HG02938 (cell line): Measurements from ENCODE around the gene HES7.

Experiments
- ATAC-seq: cut with Tn5 transposase; IDR thresholded peaks from one replicate; pipeline ENCODE4 v1.9.1; 2021; ENCODE audit warnings: mild to moderate bottlenecking, moderate library complexity; ENCODE audit not compliant: unreplicated experiment

HES7 gene

DNA sequence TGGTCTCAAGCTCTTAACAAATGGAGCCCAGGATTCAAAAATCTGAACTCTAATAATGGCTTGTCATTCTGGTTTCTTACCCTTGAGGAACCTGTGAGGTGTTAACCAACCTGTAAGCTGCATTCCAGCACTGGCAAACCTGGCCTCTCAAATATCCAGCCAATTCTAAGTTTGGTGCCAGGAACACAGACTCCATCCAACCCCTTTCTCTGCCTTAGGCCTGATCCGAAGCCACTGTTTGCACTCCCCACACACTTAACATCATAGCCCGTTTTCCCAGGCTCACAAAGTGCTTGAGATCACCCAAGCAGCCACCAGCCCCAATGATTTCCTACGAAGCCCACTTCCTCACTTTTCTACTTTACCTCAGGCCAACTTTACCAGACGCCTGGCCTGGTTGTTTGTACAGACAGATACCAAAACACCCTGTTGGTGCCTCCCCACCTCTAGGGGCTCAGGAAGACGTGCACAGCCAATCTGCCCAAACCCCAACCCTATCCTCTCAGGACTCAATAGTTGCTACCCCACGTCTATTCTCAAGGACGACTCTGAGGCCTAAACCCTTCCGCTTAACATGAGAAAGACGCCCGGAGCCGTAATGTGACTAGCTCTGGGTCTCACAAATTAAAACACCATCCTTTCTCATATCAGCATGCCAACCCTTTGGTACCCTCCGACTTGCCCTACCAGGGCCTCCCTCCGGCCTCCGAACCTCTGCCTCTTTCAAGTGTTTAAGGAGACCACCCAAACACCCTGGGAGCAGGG lies 31.5 kb upstream of the HES7 start:
- ATAC-seq, result no peak

DNA sequence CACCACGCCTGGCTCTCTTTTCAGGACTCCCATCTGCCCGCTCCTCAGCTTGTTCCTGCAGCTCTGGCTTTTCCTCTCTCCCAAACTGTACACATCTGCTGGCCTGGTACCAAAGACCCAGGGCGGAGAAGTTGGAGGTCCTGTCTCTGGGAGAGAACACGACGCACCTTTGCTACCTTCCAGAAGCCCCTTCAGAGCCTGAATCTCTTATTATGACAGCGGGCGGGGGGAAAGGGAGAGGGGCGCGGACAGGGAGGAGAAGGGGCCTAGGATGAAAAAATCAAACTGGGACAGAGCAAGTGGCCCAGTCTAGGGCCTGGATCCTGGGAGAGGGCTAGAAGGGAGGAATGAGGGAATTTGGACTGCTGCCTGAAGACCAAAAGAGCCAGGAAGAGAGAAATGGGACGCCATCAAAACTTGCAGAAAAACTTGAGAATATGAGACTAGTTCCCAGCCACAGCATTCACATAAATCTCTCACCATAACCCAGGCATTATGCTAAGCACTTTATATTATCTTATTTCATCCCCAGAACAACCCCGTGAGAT lies 30.8 kb upstream of the HES7 start:
- no peak for ATAC-seq

DNA sequence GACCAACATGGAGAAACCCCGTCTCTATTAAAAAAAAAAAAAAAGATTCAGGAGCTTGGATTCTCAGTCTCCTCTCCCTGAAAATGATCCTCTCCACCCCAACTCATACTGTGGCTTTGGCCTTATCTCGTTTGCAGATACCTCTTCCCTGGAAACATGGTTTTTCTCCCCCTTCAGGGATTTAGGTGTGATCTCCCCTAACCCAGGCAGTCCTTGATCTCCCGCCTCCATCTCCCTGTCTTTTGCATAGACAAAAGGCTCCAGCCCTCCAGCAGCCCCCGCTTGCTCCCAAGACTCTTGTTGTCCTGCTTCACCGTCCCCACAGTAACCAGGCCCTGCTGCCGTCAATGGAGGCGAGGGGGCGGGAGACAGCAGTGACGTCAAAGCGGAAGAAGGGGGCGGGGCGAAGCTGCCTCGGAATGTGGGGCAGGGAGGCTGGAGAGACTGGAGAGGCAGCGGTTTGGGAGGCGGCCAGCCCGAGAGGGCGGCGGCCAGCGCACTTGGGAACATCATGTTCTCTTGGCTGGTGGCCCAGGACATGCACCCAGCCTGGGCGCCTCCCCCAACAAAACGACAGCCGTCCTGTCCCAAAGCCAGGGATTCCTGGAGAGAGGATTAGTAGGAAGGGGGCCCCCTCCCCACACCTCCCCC lies 30.2 kb upstream of the HES7 start:
- no peak for ATAC-seq

DNA sequence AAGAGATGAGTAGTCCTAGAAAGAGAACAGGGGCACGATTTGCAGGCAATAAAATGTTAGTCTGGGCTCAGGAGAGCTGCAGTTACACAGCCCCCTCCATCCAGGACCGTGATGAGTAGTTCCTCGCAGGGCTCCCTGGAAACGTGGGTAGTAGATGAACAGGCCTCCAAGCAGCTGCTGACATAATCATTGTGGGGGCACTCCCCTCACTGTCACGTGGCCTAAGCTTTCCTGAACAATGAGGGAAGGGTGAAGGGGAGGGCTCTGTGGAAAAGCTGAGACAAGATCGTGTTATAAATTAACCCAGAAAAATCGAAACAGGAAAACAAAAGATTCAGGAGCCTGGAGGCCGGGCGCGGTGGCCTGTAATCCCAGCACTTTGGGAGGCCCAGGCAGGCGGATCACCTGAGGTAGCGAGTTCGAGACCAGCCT lies 29.6 kb upstream of the HES7 start:
- ATAC-seq, result no peak

DNA sequence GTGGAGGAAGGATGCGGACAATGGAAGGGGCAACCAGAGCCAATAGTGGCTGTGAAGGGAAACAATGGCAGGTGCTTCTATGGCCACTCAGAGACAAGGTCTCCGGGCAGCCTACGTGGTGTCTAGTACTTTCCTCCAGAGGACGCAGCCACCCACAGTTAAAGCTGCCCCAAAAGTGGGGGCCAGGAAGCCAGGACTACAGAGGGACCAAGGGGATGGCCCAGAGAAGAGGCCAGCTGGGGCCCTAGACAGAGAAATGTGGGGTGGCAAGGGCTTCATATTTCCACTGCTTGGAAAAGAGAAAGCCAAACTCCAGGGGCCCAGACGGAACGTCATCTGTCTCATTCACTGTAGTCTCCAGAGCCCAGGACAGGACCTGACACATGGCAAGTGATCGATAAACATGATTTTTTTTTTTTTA lies 29.1 kb upstream of the HES7 start:
- ATAC-seq, result no peak

DNA sequence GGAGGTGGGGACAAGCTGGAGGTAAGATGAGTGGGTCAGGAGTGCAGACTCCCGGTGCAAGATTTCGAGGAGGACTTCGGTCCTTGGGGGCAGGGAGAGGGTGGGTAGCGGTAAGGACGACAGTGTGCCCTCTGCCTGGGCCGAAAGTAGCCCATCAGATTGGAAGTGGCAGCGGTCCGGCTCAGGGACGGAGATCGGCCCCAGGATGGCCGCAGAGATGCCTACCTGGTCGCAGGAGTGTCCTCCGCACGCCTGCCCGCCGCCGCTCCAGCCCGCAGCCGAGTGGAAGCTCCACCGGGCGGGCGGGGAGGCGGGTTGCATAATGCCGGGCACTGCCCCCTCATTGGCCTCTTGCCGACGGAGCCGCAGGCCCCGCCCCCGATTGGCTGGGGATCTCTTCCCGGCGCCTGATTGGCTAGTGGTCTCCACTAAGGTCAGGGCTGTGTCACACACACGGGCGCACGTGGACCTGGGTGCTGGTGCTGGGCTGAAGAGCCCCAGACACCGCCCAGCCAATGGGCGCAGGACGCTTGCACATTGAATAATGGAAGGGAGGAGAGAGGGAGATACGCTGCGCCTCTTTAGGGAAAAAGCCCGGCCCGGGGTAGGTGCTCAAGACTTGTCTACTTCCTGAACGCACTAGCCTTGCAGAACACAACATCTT lies 28.3 kb upstream of the HES7 start, which contains the start of gene PER1:
Gene PER1, minus strand, starts transcription at position 293 of the 664 bp plus-strand sequence. CDS start 1,698 bp downstream, outside the sequence.
- ATAC-seq, result no peak

DNA sequence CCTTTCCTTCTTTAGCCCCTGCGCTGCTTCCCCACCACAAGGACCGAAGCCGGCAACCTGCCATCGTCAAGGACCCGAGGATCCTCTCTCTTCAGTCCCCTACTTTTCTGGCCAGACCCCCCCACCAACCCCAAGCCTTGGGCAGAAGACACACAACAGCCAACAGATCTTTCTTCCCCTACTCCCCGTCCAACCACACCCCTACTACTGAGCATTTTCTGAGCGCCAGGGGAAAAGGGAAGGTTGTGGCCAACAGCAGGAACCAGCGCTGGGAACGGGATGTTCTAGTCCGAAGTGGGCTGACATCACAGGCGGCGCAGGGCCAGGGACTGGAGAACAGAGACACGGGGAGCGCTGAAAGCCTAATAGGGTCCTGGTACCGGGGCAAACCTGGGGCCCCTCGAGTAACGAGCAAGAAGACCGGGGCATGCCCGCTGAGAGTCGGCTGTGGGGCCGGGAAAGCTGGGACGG lies 27.8 kb upstream of the HES7 start:
- no peak for ATAC-seq

DNA sequence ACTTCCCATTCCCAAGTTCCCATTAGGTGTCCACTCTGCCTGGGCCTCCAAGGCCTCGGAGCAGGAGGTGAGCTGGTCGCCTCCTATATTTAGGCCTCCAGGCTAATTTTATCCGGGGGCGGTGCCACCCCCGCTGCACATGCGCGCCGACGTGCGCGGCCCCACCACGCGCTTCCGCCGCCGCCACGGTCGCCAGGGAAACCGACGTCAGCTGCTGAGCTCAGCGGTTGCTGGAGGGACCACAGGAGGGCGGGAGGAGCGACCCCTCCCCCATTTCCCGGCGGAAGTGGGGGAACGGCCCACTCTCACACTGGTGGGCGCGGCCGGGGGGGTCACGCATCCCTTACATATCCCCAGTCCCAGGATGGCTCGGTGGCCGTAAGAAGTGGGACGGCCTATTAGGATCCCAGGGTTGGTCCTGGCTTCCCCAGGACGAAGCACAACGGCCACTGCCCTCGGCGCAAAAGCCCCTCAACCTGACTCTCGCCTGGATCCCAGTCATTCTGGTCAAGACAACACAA lies 27.3 kb upstream of the HES7 start:
- peak; percentile 45 for ATAC-seq

DNA sequence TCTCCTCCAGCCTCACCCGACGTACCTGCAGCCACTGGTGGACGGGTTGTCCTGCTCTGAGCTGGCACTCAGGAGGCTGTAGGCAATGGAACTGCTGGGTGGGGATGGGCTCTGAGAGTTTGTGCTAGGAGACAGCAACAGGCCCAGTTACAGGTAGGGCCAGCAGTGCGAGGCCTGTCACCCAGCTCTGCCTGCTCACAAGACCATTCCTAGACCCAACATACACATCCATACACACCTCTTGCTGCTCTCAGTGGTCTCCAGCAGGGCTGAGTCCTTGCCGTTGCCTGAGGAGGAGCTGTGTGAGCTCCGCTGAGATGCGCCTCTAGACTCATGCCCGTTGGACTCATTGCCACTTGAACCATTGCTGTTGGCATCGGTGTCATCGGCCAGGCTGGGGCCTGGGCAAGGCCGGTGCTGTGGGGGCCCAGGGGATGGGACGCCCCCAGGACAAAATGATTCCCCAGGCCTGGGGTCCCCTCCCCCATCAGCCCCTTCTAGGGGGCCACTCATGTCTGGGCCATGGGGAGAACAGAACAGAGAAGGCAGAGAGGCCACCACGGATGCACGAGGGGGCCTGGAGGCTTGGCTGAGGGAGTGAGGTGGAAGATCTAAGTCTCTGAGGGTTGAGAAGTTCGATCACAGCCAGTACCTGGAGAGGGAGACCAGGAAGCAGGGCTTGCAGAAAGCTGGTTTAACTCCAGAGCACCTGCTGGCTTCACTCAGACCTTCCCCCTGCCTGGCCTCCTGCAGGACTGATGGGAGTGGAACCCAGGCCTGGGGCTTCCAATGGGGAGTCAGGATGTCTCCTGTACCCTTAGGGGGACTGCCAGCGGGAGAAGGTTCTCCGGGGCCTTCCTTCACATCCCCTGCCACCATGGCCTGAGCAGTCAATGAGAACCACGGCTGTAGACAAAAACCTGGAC lies 26.6 kb upstream of the HES7 start:
- ATAC-seq, result peak; percentile 4

DNA sequence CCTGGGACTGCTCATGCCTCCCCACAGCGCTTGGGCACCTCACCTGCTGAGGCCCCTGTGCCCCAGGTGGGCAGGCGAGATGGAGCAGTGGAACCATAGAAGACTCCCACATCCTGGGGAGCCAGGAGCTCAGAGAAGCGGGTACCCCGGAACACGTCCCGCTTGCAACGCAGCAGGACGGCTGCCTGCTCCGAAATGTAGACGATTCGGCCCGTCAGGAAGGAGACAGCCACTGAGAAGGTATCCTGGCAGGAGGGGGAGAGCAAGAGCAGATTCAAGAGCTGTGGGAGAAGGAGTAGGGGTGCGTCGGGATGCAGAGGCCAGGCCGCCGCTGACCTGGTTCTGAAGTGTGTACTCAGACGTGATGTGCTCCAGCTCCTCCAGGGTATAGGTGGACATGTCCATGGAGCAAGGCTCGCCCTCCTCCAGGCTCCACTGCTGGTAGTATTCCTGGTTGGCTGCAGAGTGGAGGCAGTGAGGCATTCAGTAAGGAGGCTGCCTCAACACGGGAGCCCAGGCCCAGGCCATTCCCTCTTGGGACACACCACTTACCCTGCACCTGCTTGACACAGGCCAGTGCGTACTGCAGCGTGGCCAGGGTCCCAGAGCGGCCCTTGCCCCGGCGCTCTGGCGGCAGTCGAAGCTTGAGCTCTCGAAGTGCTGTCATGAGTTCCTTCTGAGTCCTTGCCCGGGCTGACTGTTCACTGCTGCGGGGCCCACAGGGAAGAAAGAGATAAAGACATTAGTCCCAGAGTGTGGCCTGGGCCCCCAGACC lies 25.7 kb upstream of the HES7 start:
- no peak for ATAC-seq

DNA sequence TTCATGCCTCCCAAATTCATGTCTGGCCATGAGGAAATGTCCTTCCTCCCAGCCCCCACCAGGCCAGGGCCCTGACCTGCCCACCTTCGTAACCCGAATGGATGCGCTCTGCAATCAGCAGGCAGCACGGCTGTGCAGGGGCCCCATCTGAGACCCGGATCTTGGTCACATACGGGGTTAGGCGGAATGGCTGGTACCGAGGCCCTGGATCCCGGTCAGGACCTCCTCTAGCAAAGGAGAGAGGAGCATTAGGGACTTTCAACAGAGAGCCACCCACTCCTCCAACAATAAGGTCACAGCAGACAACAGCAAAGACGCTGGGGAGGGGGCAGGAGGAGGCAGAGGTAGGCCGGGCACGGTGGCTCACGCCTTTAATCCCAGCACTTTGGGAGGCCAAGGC lies 24.7 kb upstream of the HES7 start:
- no peak for ATAC-seq

DNA sequence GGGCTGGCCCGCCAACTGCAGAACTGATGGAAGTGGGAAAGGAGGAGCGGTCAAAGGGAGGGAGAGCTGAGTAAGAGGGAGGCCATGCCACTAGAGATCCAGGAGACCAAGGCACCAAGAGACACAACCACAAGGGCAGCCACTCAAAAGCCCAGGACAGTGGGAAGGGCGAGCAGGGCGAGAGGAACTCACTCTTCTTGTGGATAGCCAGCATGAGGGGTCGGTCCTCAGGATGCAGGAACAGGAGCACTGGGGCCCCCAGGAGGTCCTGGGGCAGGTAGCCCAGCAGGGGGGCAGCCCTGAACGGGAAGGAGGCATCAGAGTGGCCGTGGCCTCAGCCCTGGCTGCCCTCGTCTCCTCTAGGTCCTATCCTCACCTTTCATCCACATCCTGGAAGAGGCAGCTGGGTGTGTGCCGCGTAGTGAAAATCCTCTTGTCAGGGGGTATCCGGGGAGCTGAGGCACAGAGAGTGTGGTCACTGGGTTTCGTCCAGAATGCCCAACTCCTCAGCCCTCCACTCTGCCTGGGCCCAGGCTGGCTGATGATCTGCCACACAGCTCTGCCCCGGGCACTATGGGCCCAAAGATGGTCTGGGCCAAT lies 24.0 kb upstream of the HES7 start:
- no peak for ATAC-seq

DNA sequence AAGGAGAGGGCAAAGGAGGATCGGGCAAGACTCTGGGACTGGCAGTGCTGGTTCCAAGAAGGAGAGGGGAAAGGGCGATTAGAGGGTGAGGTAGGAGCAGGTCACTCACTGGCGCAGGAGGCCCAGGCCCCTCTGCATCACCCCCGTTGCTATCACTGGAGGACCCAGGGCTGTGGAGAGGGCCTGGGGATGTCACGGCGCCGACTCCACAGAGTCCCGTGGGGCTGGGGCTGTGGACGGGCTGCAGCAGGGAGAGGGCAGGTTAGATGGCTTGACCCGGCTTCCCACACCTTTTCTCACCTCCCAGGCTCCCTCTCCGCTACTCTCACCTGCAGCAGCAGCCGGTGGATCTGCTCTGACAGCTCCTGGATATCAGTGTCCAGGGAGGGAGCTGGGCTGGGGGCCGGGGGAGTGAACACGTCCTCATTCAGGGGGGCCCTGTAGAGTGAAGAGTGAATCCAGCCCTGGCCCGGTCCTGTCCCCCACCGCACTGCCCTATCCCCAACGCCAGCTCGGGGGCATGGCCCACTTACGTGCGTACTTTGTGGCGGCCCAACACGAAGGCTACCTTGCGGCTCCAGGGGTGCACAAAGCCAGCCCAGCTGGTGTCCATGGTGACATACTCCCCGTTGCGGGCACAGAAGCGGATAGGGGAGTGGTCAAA lies 23.4 kb upstream of the HES7 start:
- no peak for ATAC-seq

DNA sequence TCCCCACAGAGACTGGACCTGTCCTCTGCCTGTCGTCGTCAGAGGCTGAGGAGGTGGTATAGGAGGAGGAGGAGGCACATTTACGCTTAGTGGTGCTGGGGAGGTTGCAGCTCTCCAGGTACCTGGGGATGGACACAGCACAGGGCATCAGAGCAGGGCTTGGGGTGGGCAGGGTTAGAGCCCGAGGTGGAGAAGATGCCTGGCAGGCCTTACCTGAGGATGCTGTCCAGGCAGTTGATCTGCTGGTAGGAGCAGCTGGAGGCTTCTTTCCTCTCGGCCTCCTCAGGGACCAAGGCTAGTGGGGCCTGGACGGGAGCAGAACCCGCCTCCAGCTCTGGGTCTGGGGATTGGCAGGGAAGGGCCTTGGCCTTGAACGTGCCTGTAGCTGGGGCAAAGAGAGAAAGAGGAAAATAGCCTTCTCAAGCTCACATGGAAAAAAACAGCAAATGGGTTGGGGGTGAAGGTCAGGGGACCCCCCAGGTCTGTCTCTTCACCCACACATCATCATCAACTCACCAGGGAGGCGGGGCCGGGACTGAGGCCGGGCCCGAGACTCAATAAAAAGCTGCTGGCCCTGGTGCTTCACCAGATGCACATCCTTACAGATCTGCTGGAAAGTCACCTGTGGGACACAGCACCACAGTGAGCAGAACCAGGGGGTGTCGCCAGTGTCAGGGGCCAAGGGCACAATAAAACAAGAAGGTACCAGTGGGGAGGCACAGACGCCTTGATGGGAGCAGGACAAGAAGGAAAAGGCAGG lies 22.7 kb upstream of the HES7 start:
- no peak for ATAC-seq

DNA sequence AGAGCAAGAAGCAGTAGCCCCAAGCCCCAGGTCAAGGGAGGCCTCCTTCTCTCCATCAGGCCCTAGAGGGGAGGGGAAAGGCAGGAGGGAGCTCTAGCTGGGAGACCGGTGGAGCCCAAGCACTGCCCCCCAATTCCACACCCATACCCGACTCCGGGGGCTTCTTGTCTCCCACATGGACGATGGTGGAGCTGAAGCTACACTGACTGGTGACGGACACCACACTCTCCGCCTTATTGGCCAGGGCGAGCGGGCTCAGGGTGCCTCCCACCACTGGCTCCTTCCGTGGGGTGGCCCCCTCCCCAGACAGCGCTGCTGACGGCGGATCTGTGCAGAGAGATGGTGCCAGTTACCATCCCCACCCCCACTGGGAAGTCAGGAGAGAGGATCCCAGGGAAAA lies 21.9 kb upstream of the HES7 start:
- ATAC-seq, result no peak

DNA sequence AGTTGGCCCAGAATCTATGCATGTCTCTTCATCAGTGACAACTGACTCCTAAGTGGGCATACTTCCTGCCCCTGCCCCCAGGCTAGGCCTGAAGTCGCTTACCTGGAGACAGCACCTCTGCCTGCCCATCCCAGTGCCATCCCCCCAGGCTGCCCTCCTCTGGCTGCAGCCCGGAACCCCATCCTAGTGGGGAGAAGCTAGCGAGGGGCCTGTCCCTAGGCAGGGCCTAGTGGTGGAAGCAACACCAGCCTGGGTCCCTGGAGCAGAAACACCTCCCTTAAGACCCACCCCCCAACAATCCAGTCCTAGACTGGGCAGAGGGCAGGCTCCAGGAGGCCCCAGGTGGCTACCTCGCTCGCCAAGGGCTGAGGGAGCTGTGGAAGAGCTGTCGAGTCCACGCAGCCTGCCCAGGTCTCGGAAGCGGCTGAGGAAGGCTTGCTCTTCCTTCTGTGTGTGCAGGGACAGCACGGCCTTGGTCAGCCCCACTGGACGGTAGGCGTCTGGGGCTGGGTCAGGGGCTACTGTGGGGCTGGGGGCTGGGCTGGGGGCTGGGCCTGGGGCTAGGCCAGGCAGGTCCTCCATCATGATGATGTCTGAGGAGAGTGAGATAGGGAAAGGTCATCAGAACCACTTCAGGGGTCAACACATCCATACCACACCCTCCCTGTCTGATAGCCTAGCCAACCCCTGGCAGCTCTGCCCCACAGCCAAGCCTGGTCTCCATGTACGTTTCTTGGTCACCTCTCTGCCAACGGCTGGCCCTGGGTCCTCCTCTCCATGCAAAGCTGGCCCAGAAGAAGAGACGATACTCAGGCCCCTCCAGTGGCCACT lies 20.7 kb upstream of the HES7 start:
- ATAC-seq, result no peak
